ENCODE measurements around the gene ANKRD18B.
"Not testable (repeated sequence)": the region's sequence is repeated elsewhere in the genome, so short reads cannot be mapped to it uniquely, and the experiment has no call there.

ANKRD18B gene

DNA sequence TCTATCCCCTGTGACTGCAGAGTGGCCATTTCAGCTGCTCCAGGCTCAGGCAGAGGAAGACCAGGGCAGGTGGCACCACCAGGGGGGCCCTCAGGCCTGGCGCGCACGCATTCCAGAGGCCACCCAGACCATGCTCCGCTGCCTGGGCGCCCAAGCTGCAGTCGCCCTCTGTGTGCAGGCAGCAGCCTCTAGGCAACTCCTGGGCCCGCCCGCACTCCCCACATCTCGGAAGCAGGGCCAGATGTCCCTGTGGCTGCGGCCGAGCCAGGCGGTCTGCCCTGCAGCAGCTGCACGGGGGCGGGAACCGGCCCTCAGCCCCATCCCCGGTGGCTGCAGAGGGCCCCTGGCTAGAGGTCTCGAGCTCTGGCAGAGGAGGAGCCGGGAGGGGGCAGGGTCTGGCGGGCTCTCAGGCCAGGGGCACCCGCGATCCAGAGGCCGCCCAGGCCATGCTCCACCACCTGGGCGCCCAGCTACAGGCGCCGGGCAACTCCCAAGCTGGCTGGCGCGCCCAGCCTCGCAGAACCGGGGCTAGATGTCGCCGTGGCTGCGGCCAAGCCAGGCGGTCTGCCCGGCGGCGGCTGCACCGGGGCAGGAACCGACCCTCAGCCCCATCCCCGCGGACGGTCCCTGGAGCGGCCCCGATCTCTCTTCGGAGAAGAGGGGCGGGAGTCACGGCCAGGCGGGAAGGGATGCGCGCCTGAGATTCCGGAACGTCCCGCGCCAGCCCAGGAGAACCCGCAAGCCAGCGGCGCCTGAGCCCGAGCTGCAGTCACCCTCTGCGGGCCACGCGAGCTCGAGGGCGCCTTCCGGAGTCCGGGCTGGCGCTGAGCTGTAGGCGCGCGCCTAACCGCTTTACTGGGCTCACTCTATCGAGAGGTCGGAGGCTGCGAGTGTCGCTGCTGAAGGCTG, at the start of gene ANKRD18B:
Gene ANKRD18B (plus strand): TSS at position 855 of the 909 bp plus-strand sequence. CDS start 239 bp downstream, outside the sequence.
- not testable (repeated sequence) for DNase-seq (ENCODE audit: low spot score)

GRCh38 chr9:33475357-33475756, 48.7 kb upstream of the ANKRD18B start:
- DNase-seq (ENCODE audit: low spot score), result no peak

DNA sequence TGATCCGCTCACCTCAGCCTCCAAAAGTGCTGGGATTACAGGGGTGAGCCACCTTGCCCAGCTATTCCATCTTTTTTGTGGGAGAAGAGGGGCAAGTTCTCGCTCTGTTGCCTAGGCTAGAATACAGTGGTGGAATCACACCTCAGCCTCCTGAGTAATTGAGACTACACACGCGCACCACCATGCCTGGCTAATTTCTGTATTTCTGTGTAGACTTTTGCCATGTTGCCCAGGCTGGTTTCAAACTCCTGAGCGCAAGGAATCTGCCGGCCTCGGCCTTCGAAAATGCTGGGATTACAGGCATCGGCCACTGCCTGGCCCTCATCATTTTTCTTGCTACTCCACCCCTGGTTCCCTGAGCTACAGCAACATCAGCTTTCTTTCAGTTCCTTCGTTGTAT, 47.5 kb upstream of the ANKRD18B start:
- no peak for DNase-seq (ENCODE audit: low spot score)

DNA sequence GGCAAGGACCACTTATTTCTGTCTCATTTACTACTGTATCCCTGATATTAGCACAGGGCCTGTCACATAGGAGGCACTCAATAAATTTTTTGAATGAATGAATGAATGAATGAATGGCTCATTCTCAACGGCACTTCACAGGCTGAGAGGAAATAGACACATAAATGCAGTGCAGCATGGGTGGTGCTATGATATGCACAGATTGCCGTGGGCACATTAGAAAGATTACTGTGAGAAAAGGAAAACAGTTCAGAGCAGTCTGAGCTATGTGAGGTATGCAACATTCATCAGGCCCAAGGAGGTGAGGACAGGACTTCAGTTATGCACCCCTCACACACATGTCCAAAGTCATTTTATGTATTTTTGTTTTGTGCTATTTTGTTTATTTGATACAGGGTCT, 43.9 kb upstream of the ANKRD18B start:
- no peak for DNase-seq (ENCODE audit: low spot score)

DNA sequence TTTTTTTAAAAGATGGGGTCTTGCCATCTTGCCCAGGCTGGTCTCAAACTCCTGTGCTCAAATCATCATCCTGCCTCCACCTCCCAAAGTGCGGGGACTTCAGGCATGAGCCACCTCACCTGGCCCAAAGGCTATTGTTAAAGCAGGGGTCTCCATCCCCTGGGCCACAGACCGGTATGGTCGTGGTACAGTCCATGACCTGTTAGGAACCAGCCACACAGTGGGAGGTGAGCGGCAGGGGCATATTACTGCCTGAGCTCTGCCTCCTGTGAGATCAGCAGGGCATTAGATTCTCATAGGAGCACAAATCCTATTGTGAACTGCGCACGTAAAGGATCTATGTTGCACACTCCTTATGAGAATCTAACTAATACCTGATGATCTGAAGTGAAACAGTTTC, 43.1 kb upstream of the ANKRD18B start:
- no peak for DNase-seq (ENCODE audit: low spot score)

GRCh38 chr9:33485312-33485711, 38.7 kb upstream of the ANKRD18B start:
- DNase-seq (ENCODE audit: low spot score), result not testable (repeated sequence)

DNA sequence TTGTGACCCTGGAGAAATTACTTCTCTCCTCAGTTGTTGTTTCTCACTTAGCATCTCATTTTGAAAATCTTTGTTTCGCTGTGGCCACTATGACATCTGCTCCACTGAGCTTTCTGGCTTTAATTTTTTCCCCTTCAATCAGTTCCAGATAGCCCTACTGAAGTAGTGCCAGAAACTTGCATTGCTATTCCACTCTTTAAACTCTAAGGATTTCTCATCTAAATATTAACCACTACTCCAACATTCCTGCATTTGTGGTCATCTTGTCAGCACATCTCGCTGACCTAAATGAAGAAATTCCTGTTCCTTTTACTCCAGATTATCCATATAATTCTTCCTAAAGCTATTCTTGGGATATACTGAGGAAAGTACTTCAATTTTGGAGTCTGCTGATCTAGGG, 35.0 kb upstream of the ANKRD18B start:
- no peak for DNase-seq (ENCODE audit: low spot score)

DNA sequence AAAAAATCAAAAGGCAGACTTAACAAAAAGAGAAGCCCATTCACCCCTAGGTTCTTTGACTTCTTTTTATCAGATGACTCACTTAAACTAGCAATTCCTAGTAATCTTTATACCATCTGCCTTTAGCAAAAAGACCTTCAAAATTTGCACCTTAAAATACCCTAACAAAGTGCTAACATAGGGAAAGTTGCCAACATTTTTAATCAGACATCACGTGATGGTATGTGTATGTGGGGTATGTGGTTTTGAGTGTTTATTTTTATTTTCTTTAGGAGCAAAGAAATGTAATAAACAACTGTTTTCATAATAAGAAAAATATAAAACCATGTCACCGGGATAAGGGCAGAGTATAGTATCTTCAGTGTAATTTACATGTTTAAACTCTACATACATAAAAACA, 30.2 kb upstream of the ANKRD18B start:
- DNase-seq (ENCODE audit: low spot score), result not testable (repeated sequence)

- DNase-seq (ENCODE audit: low spot score), result no peak
Measured at GRCh38 chr9:33498387-33498786, 25.7 kb upstream of the ANKRD18B start.

DNA sequence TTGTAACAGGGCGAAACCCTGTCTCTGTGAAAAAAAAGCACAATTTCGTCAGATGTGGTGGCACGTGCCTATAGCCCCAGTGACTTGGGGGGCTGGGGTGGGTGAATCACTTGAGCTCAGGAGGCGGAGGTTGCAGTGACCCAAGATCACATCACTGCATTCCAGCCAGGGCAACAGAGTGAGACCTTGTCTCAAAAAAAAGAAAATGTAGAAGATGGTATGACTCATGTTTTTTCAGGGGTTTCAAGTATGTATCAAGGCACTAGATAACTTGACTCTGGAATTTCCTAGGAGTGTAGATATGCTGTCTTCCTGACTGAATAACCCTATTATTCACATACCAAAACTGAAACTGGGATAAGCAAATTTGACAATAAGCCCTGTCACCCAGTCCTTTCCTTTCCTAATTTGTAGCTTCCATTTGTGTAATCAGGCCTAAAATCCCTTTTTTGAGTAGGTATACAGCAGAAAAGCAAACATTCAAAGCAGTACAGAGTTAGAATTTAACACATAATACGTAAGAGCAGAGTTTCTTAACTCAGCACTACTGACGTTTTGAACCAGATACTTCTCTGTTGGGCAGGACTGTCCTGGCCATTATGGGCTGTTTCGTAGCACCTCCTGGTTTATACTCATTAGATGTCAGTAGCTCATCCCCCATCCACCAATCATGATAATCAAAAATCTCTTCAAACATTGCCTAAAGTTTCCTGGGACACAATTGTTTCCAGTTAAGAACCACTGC, 17.3 kb upstream of the ANKRD18B start:
- peak; percentile 50 for DNase-seq (ENCODE audit: low spot score)

GRCh38 chr9:33510262-33511183, 13.5 kb upstream of the ANKRD18B start:
- DNase-seq (ENCODE audit: low spot score), result peak; percentile 51

- not testable (repeated sequence) for DNase-seq (ENCODE audit: low spot score)
Measured at GRCh38 chr9:33511184-33511517, 12.9 kb upstream of the ANKRD18B start.

DNA sequence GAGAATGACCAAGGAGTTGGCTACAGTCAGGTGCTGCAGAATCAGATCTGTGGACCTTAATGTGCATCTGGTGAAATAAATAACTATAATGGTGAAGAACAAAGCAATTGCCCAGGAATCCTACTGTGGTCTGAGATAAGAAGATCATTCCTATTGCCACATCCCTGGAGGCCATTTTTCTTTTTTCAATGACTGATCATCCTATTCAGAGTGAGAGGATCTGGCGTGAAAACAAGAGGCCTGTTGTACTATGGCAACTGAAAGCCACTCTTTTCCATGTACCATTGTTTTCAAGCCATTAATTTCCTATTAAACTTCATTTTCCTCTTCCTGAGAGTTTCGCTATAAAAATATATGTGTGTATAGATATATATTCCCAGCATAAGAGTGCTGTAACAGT, 11.5 kb upstream of the ANKRD18B start:
- DNase-seq (ENCODE audit: low spot score), result not testable (repeated sequence)

DNA sequence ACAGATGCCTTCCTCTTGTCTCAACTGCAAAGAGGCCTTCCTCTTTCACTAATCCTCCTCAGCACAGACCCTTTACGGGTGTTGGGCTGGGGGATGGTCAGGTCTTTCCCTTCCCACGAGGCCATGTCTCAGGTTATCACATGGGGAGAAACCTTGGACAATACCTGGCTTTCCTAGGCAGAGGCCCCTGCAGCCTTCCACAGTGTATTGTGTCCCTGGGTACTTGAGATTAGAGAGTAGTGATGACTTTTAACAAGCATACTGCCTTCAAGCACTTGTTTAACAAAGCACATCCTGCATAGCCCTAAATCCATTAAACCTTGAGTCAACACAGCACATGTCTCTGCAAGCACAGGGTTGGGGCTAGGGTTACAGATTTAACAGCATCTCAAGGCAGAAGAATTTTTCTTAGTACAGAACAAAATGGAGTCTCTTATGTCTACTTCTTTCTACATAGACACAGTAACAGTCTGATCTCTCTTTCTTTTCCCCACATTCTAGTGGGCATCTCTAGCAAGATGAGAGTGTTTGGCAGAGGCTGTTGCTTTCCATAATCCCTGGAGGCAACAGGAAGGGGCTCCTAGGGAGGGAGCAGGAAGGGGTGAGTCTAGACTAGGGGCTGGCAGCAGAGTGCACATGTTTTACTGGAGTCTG, 8.6 kb upstream of the ANKRD18B start:
- not testable (repeated sequence) for DNase-seq (ENCODE audit: low spot score)

- DNase-seq (ENCODE audit: low spot score), result not testable (repeated sequence)
Measured at GRCh38 chr9:33516397-33516796, 7.7 kb upstream of the ANKRD18B start.

GRCh38 chr9:33517373-33517772, 6.7 kb upstream of the ANKRD18B start:
- DNase-seq (ENCODE audit: low spot score), result peak; percentile 17

DNA sequence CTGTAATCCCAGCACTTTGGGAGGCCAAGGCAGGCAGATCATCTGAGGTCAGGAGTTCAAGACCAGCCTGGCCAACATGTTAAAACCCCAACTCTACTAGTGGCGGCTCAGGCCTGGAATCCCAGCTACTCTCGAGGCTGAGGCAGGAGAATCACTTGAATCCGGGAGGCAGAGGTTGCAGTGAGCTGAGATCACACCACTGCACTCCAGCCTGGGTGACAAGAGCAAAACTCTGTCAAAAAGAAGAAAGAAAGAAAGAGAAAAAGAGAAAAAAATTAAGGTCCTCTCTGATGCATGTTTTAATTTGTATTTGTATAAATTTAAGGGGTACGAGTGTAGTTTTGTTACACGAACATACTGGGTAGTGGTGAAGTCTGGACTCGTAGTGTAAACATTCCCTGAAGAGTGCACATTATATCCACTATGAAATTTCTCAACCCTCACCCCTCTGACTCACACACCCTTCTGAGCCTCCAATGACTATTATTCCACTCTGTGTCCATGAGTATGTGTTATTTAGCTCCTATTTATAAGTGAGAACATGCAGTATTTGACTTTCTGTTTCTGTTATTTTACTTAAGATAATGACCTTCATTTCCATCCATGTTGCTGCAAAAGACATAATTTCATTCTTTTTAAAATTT, 6.0 kb upstream of the ANKRD18B start:
- not testable (repeated sequence) for DNase-seq (ENCODE audit: low spot score)

- not testable (repeated sequence) for DNase-seq (ENCODE audit: low spot score)
Measured at GRCh38 chr9:33521861-33522260, 2.2 kb upstream of the ANKRD18B start.

DNA sequence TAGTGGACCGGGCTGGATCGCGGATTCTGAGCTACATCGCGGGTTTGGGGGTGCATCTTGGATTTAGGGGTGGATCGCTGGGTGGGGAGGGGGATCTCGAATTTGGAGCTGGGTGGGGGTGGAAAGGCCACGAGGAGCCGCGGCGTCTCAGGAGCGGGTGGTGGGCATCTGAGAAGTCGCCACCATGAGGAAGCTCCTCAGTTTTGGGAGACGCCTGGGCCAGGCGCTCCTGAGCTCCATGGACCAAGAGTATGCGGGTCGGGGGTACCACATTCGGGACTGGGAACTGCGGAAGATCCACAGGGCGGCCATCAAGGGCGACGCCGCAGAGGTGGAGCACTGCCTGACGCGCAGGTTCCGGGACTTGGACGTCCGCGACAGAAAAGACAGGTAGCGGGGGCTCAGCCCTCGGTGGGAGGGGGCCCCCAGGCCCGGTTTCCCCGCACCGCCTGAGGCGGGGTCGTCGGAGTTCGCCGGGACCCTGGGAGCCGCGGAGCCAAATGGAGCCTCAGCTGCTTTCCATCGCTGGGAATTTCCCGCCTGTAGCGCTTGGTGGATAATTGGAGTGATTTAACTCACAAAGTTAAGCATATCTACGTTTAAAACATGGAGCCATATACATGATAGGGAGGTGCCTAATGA, 376 bp downstream of the ANKRD18B start:
- no peak for DNase-seq (ENCODE audit: low spot score)

- not testable (repeated sequence) for DNase-seq (ENCODE audit: low spot score)
Measured at GRCh38 chr9:33528069-33528468, 4.0 kb downstream of the ANKRD18B start.
